H1 (cell line): ENCODE results near the gene PLEKHA3. TPM values are rescaled to one million over a fixed set of nuclear protein-coding genes. Genes with fewer than 3 reads are reported as not detected.

Experiments used
- CTCF ChIA-PET: fragments of 300-600 bp; sonication (Branson Sonifier 250); formaldehyde crosslinking; loops from one replicate; lab custom pipeline; 2021; ENCODE audit not compliant: partially characterized antibody; lab: Charles Lee
- POLR2A ChIA-PET: fragments of 300-600 bp; sonication (Branson Sonifier 250); formaldehyde crosslinking; loops from one replicate; lab custom pipeline; 2021; ENCODE audit warnings: inconsistent platforms; ENCODE audit not compliant: partially characterized antibody; lab: Charles Lee
- DNase-seq, 2 experiments: peaks; one replicate each; pipeline versions ENCODE4 v3.0.0 to v3.0.0-alpha.2; 2010 to 2022; ENCODE audit warnings: low spot score in 2 of 2, low read depth in 1 of 2, mixed read lengths in 1 of 2
- FAIRE-seq: peaks from 2 replicates; lab custom pipeline; 2011; peaks lifted over from hg19 to GRCh38; lab: Jason Lieb, UNC
- H2AFZ ChIP-seq: 2 replicates; pipeline ENCODE4 v1.8.1; 2012; ENCODE audit warnings: low read length, inconsistent platforms
- H2AK5ac ChIP-seq: 2 replicates; pipeline ENCODE4 v1.6.1; 2013; ENCODE audit warnings: low read depth, low read length
- H2BK120ac ChIP-seq: replicated peaks from 2 replicates; pipeline ENCODE3; 2013; ENCODE audit warnings: low read depth, low read length, inconsistent platforms
- H2BK12ac ChIP-seq: 2 replicates; pipeline ENCODE4 v1.6.1; 2013; ENCODE audit warnings: low read depth, low read length
- H2BK15ac ChIP-seq: 2 replicates; pipeline ENCODE4 v1.6.1; 2013; ENCODE audit warnings: low read length
- H2BK20ac ChIP-seq: 2 replicates; pipeline ENCODE4 v1.6.1; 2013; ENCODE audit warnings: low read length
- H2BK5ac ChIP-seq: 2 replicates; pipeline ENCODE4 v1.6.1; 2013; ENCODE audit warnings: low read depth, low read length
- H3K14ac ChIP-seq: 2 replicates; pipeline ENCODE4 v1.6.1; 2013; ENCODE audit warnings: inconsistent platforms; ENCODE audit not compliant: insufficient read length
- H3K18ac ChIP-seq: 2 replicates; pipeline ENCODE4 v1.6.1; 2013; ENCODE audit warnings: low read length; ENCODE audit errors: extremely low read depth
- H3K23ac ChIP-seq: 2 replicates; pipeline ENCODE4 v1.6.1; 2013; ENCODE audit warnings: inconsistent platforms; ENCODE audit not compliant: insufficient read length
- H3K23me2 ChIP-seq: 2 replicates; pipeline ENCODE4 v1.6.1; 2013; ENCODE audit warnings: low read depth, low read length
- H3K27ac ChIP-seq: 2 replicates; pipeline ENCODE4 v1.6.1; 2011; ENCODE audit warnings: low read depth, low read length, inconsistent platforms
- H3K27me3 ChIP-seq, 4 experiments: replicated peaks in 1 of 4; 1 replicate in 1 of 4; 2 replicates in 3 of 4; pipeline versions ENCODE4 v1.6.1 to v1.8.1; 2011 to 2013; ENCODE audit warnings: low read length in 3 of 4, mild to moderate bottlenecking in 3 of 4, inconsistent platforms in 2 of 4, mixed read lengths in 2 of 4, moderate library complexity in 1 of 4; ENCODE audit not compliant: control insufficient read depth in 3 of 4, insufficient read depth in 3 of 4; ENCODE audit errors: extremely low read depth in 1 of 4
- H3K36me3 ChIP-seq, 4 experiments: 2 replicates each; pipeline versions ENCODE4 v1.6.1 to v1.8.1; 2011 to 2013; ENCODE audit warnings: mild to moderate bottlenecking in 4 of 4, low read length in 3 of 4, moderate library complexity in 2 of 4, control low read depth in 1 of 4, inconsistent platforms in 1 of 4; ENCODE audit not compliant: insufficient read depth in 4 of 4, control insufficient read depth in 2 of 4
- H3K4ac ChIP-seq: replicated peaks from 2 replicates; pipeline ENCODE3; 2013; ENCODE audit warnings: low read length, low read depth, mixed read lengths, inconsistent platforms; ENCODE audit not compliant: insufficient read length
- H3K4me1 ChIP-seq, 4 experiments: replicated peaks in 1 of 4; 1 replicate in 1 of 4; 2 replicates in 3 of 4; pipeline versions ENCODE4 v1.6.1 to v1.8.1; 2011 to 2013; ENCODE audit warnings: low read length in 3 of 4, inconsistent platforms in 2 of 4, mixed read lengths in 1 of 4; ENCODE audit not compliant: insufficient read depth in 4 of 4, control insufficient read depth in 3 of 4
- H3K4me2 ChIP-seq, 2 experiments: 2 replicates each; pipeline versions ENCODE4 v1.6.1 to v1.8.1; 2011 to 2013; ENCODE audit warnings: low read depth in 2 of 2, low read length in 2 of 2, control low read depth in 1 of 2, inconsistent platforms in 1 of 2, mild to moderate bottlenecking in 1 of 2; ENCODE audit not compliant: insufficient read depth in 1 of 2
- H3K4me3 ChIP-seq, 4 experiments: fragments of 200-600, 300-600 bp in 1 of 4; sonication (generic), shearing (Covaris generic), sonication (Bioruptor Twin) in 1 of 4; 2 replicates each; pipeline versions ENCODE4 v1.5.1 to v1.8.1; 2011 to 2016; ENCODE audit warnings: low read length in 4 of 4, low read depth in 3 of 4, control low read depth in 2 of 4, inconsistent platforms in 2 of 4, mild to moderate bottlenecking in 2 of 4, mixed read lengths in 1 of 4, moderate library complexity in 1 of 4; ENCODE audit not compliant: insufficient read depth in 2 of 4; ENCODE audit errors: extremely low read depth in 1 of 4
- H3K56ac ChIP-seq: replicated peaks from 2 replicates; pipeline ENCODE3; 2013; ENCODE audit warnings: low read depth, mild to moderate bottlenecking, mixed read lengths, low read length, inconsistent platforms; ENCODE audit not compliant: insufficient read length
- H3K79me1 ChIP-seq: 2 replicates; pipeline ENCODE4 v1.6.1; 2013; ENCODE audit warnings: low read depth, low read length, control low read depth
- H3K79me2 ChIP-seq, 2 experiments: 2 replicates each; pipeline versions ENCODE4 v1.6.1 to v1.8.1; 2012 to 2013; ENCODE audit warnings: low read length in 2 of 2, mild to moderate bottlenecking in 2 of 2, inconsistent platforms in 1 of 2; ENCODE audit not compliant: insufficient read depth in 2 of 2, control insufficient read depth in 1 of 2
- H3K9ac ChIP-seq, 4 experiments: replicated peaks in 1 of 4; 1 replicate in 1 of 4; 2 replicates in 3 of 4; pipeline versions ENCODE4 v1.6.1 to v1.8.1; 2011 to 2013; ENCODE audit warnings: low read depth in 3 of 4, low read length in 3 of 4, control low read depth in 2 of 4, mild to moderate bottlenecking in 2 of 4, moderate library complexity in 2 of 4, inconsistent platforms in 1 of 4; ENCODE audit errors: extremely low read depth in 1 of 4
- H3K9me3 ChIP-seq, 2 experiments: 2 replicates each; pipeline versions ENCODE4 v1.6.1 to v1.8.1; 2012 to 2013; ENCODE audit warnings: mild to moderate bottlenecking in 2 of 2, moderate library complexity in 2 of 2, control low read depth in 1 of 2, inconsistent platforms in 1 of 2, low read depth in 1 of 2, low read length in 1 of 2, mixed read lengths in 1 of 2; ENCODE audit not compliant: insufficient read depth in 2 of 2
- H4K20me1 ChIP-seq, 2 experiments: replicated peaks in 1 of 2; 2 replicates each; pipeline versions ENCODE3 to v1.8.1; 2011 to 2013; ENCODE audit warnings: inconsistent platforms in 2 of 2, low read length in 2 of 2, mild to moderate bottlenecking in 1 of 2; ENCODE audit not compliant: insufficient read depth in 2 of 2, control insufficient read depth in 1 of 2
- H4K5ac ChIP-seq: 2 replicates; pipeline ENCODE4 v1.6.1; 2013; ENCODE audit warnings: low read length, low read depth, mixed read lengths, inconsistent platforms; ENCODE audit not compliant: insufficient read length
- H4K8ac ChIP-seq: 2 replicates; pipeline ENCODE4 v1.8.0; 2013; ENCODE audit warnings: mild to moderate bottlenecking, moderate library complexity, low read length, inconsistent platforms; ENCODE audit not compliant: insufficient read depth; ENCODE audit errors: extremely low read depth
- H4K91ac ChIP-seq: replicated peaks from 2 replicates; pipeline ENCODE3; 2013; ENCODE audit warnings: low read length, mixed read lengths, inconsistent platforms; ENCODE audit not compliant: insufficient read length
- BACH1 ChIP-seq: IDR thresholded peaks from 2 replicates; pipeline ENCODE4 v1.6.1; 2012; ENCODE audit warnings: low read length, improper control_type of control experiment
- CEBPB ChIP-seq: IDR thresholded peaks from 2 replicates; pipeline ENCODE4 v1.6.1; 2012; ENCODE audit warnings: low read depth, low read length
- CHD2 ChIP-seq: IDR thresholded peaks from 2 replicates; pipeline ENCODE4 v1.6.1; 2012; ENCODE audit warnings: low read length, improper control_type of control experiment
- CREB1 ChIP-seq: IDR thresholded peaks from 2 replicates; pipeline ENCODE4 v1.6.1; 2012; ENCODE audit warnings: inconsistent platforms
- HDAC2 ChIP-seq, 2 experiments: fragments of 300-600 bp in 1 of 2; sonication (generic) in 1 of 2; IDR thresholded peaks; 2 replicates each; pipeline ENCODE4 v1.6.1; 2011 to 2012; ENCODE audit warnings: low read depth in 2 of 2, low read length in 2 of 2, mild to moderate bottlenecking in 2 of 2, moderate library complexity in 2 of 2, borderline replicate concordance in 1 of 2, inconsistent platforms in 1 of 2
- KDM1A ChIP-seq: fragments of 200-600, 300-600 bp; sonication (generic); IDR thresholded peaks from 2 replicates; pipeline ENCODE4 v1.7.1; 2016; ENCODE audit warnings: mild to moderate bottlenecking, low read length, borderline replicate concordance
- KDM4A ChIP-seq: IDR thresholded peaks from one replicate; pipeline ENCODE4 v1.7.1; 2012; ENCODE audit warnings: low read depth, mild to moderate bottlenecking, moderate library complexity, low read length, inconsistent platforms; ENCODE audit not compliant: severe bottlenecking
- MAX ChIP-seq: IDR thresholded peaks from 2 replicates; pipeline ENCODE4 v1.6.1; 2012; ENCODE audit warnings: inconsistent platforms
- RAD21 ChIP-seq, 2 experiments: IDR thresholded peaks in 1 of 2; conservative IDR thresholded peaks in 1 of 2; 2 replicates each; pipeline ENCODE4 v1.6.1; 2011; ENCODE audit warnings: low read depth in 2 of 2, low read length in 2 of 2, improper control_type of control experiment in 1 of 2, inconsistent platforms in 1 of 2, mild to moderate bottlenecking in 1 of 2, moderate library complexity in 1 of 2
- YY1 ChIP-seq: IDR thresholded peaks from 2 replicates; pipeline ENCODE4 v1.6.1; 2011; ENCODE audit warnings: low read depth, mild to moderate bottlenecking, low read length
- WGBS, 2 experiments: shearing (Covaris generic) in 1 of 2; methylation state at CpG; one replicate each; pipeline versions ENCODE4 v1.1.6 to v1.1.7; 2013 to 2015; ENCODE audit warnings: low lambda C conversion rate in 2 of 2, mixed read lengths in 2 of 2, inconsistent platforms in 1 of 2, low coverage in 1 of 2, missing lambda C conversion rate in 1 of 2; ENCODE audit not compliant: insufficient replicate concordance in 2 of 2, insufficient coverage in 1 of 2, insufficient read length in 1 of 2; ENCODE audit errors: extremely low coverage in 1 of 2, missing lambda C conversion rate in 1 of 2; 5-methylcytosine and 5-hydroxymethylcytosine counted together
- polyA plus RNA-seq, 7 experiments: library from polyadenylated mRNA; depleted of rRNA in 3 of 7; stranded (reverse) in 5 of 7; unstranded in 2 of 7; fragments of >200 nt in 5 of 7; fragments of 200-250 nt in 2 of 7; gene quantifications; 1 replicate in 5 of 7; 2 replicates in 1 of 7; 4 replicates in 1 of 7; pipeline versions ENCODE4 v1.2.1 to v1.2.3, GENCODE V29; 2011 to 2013; ENCODE audit warnings: missing spikeins in 2 of 7, mixed read lengths in 2 of 7
- total RNA-seq: library from RNA; stranded (reverse); fragmentation: NEBNext Ultra II Directional; extraction: Animal tissue kit (Norgen Biotek cat#: 25700); gene quantifications from 2 replicates; pipeline ENCODE4 v1.2.1, GENCODE V29; 2021

Gene PLEKHA3
- total and polyA plus RNA-seq, 2 of the 8 experiments (the other 6 are each of a cell fraction or from before 2014, with no cell fraction given) = 1.9 to 20.1 TPM

- peak within 1 kb of the TSS; percentile 57 for H2BK120ac ChIP-seq
- peak within 1 kb of the TSS; percentile 29; the same call in 1 of the 2 replicates for H3K27ac ChIP-seq
- H4K5ac ChIP-seq = peak within 1 kb of the TSS; percentile 72
- peak within 1 kb of the TSS; percentile 52 for H4K91ac ChIP-seq
- peak within 1 kb of the TSS; percentile 65 to 91 (median 74) for H3K9ac ChIP-seq
- no peaks in the 10 kb centered on the region; a peak in 2 of 7 replicates for H3K27me3 ChIP-seq
- H3K14ac ChIP-seq = no peak within 1 kb of the TSS
- H2AK5ac ChIP-seq = no peak within 1 kb of the TSS
- H3K56ac ChIP-seq = no peak within 1 kb of the TSS
- peaks cover 0 to 12% (median 4%) of the 10 kb centered on the region in 4 experiments; a peak in 3 of 7 replicates for H3K4me1 ChIP-seq
- peaks cover 0 to 23% of the 10 kb centered on the region in 2 experiments; a peak in 2 of 4 replicates for H3K79me2 ChIP-seq
- no peak within 1 kb of the TSS for H2BK20ac ChIP-seq
- H3K36me3 ChIP-seq = no peaks in the 10 kb centered on the region
- WGBS, 2 experiments = 2% methylated on average over 54 of the region's 56 CpGs; no CpG with 5 or more reads in 1 of the 2 experiments
- H3K23ac ChIP-seq = no peak within 1 kb of the TSS
- POLR2A ChIA-PET = interaction anchor here (0.9 to 1.2 kb wide), 2 partner anchors 23 to 28 kb away, joined by 3 to 4 read pairs; partner anchors contain the start of genes PJVK and PRKRA
- no peak within 1 kb of the TSS for H3K4ac ChIP-seq
- H3K4me3 ChIP-seq = peak within 1 kb of the TSS; percentile 62 to 92 (median 80)
- peak in 1 of 2 experiments; percentile 84 for DNase-seq
- H3K23me2 ChIP-seq = peaks cover 9% of the 10 kb centered on the region
- H3K79me1 ChIP-seq = peaks cover 2% of the 10 kb centered on the region; the same call in 1 of the 2 replicates
- no peaks in the 10 kb centered on the region for H3K9me3 ChIP-seq
- CTCF ChIA-PET = interaction anchor here (0.6 to 1.2 kb wide), 2 partner anchors 18 to 252 kb away, joined by 3 read pairs; no protein-coding TSS in a partner anchor
- peak within 1 kb of the TSS; percentile 59 to 92 for H3K4me2 ChIP-seq
- peaks cover 2 to 3% of the 10 kb centered on the region in 2 experiments for H4K20me1 ChIP-seq
- H2BK15ac ChIP-seq = peak within 1 kb of the TSS; percentile 74; the same call in 1 of the 2 replicates
- H2AFZ ChIP-seq = peak within 1 kb of the TSS; percentile 98
- FAIRE-seq = no peak
- H3K18ac ChIP-seq = peak within 1 kb of the TSS; percentile 34
- H4K8ac ChIP-seq = no peak within 1 kb of the TSS; the same call in 1 of the 2 replicates
- H2BK12ac ChIP-seq = peak within 1 kb of the TSS; percentile 70
- H2BK5ac ChIP-seq = peak within 1 kb of the TSS; percentile 73; the same call in 1 of the 2 replicates
- peak; percentile 87 for TF ChIP-seq CREB1
- peak; percentile 93 for TF ChIP-seq BACH1
- peak; percentile 68 for TF ChIP-seq MAX
- peak; percentile 65 for TF ChIP-seq KDM4A
- no peak; the same call in 1 of the 2 replicates for TF ChIP-seq KDM1A
- TF ChIP-seq CEBPB = 0 out of 2 replicates have a peak, but pooled peaks have one; percentile 1
- TF ChIP-seq CHD2 = no peak
- peak; percentile 58 to 99; a peak in 3 of 4 replicates for TF ChIP-seq HDAC2 (IDR thresholded peaks at IDR 0.05; ENCODE audit: borderline replicate concordance in 1 of 2, low read depth in 2 of 2, low read length in 2 of 2)
- peak; percentile 60 to 61 for TF ChIP-seq RAD21 (IDR thresholded peaks at IDR 0.05 in 1 of 2, conservative IDR thresholded peaks at IDR 0.05 in 1 of 2; ENCODE audit: low read depth in 2 of 2, low read length in 2 of 2)
- peak; percentile 66 for TF ChIP-seq YY1
Observed at GRCh38 chr2:178478439-178479274, 1.6 kb upstream of the PLEKHA3 start, which contains the start of gene FKBP7. Gene FKBP7, minus strand, starts transcription at chr2:178478600. Its CDS starts 101 bp downstream, at chr2:178478499.
